Hippocampal formation (tissue), 2 donors: ENCODE data around the gene CD163L1.
"Not testable (repeated sequence)": the region's sequence is repeated elsewhere in the genome, so short reads cannot be mapped to it uniquely, and the experiment has no call there.

Experiments used
- DNase-seq, 2 donors: peaks; one replicate each; lab custom pipeline; 2025; lab: John Stamatoyannopoulos, UW

Gene CD163L1

GRCh38 chr12:7444076-7444475 is at the start of gene CD163L1:
Gene CD163L1 (minus strand): TSS chr12:7444153. CDS start chr12:7444127, 26 bp downstream.
- no peak for DNase-seq

GRCh38 chr12:7493006-7493405 is 49.1 kb upstream of the CD163L1 start:
- no peak for DNase-seq

GRCh38 chr12:7486512-7486911 is 42.6 kb upstream of the CD163L1 start:
- DNase-seq: no peak

GRCh38 chr12:7485095-7485494 is 41.1 kb upstream of the CD163L1 start:
- DNase-seq: no peak

- no peak for DNase-seq
Observed at GRCh38 chr12:7483343-7483742, 39.4 kb upstream of the CD163L1 start.

- no peak for DNase-seq
Observed at GRCh38 chr12:7479771-7480170, 35.8 kb upstream of the CD163L1 start.

- DNase-seq: no peak
Observed at GRCh38 chr12:7472060-7472459, 28.1 kb upstream of the CD163L1 start.

GRCh38 chr12:7460375-7461259 is 16.7 kb upstream of the CD163L1 start:
- peak in 1 of 2 donors; percentile 38 for DNase-seq

- no peak for DNase-seq
Observed at GRCh38 chr12:7459973-7460372, 16.0 kb upstream of the CD163L1 start.

- DNase-seq: no peak
Observed at GRCh38 chr12:7451756-7452155, 7.8 kb upstream of the CD163L1 start.

GRCh38 chr12:7450667-7451066 is 6.7 kb upstream of the CD163L1 start:
- no peak for DNase-seq

- DNase-seq: no peak
Observed at GRCh38 chr12:7448099-7448498, 4.1 kb upstream of the CD163L1 start.

GRCh38 chr12:7444537-7444936 is 584 bp upstream of the CD163L1 start:
- no peak for DNase-seq

GRCh38 chr12:7441216-7441615 is 2.7 kb downstream of the CD163L1 start:
- no peak for DNase-seq

- no peak for DNase-seq
Observed at GRCh38 chr12:7439579-7440505, 4.1 kb downstream of the CD163L1 start.

- not testable (repeated sequence) for DNase-seq
Observed at GRCh38 chr12:7438291-7438995, 5.5 kb downstream of the CD163L1 start.

- not testable (repeated sequence) for DNase-seq
Observed at GRCh38 chr12:7437494-7437893, 6.5 kb downstream of the CD163L1 start.

GRCh38 chr12:7434670-7435069 is 9.3 kb downstream of the CD163L1 start:
- no peak for DNase-seq

GRCh38 chr12:7433276-7433822 is 10.6 kb downstream of the CD163L1 start:
- no peak for DNase-seq

GRCh38 chr12:7431993-7432685 is 11.8 kb downstream of the CD163L1 start:
- no peak for DNase-seq

- DNase-seq: no peak
Observed at GRCh38 chr12:7411343-7411742, 32.6 kb downstream of the CD163L1 start.
